GM21381 (cell line): ENCODE results near the gene ACTN2.

Source experiments
- ATAC-seq: cut with Tn5 transposase; IDR thresholded peaks from one replicate; pipeline ENCODE4 v1.9.1; 2021; ENCODE audit warnings: mild to moderate bottlenecking, moderate library complexity; ENCODE audit not compliant: unreplicated experiment

ACTN2 gene

DNA sequence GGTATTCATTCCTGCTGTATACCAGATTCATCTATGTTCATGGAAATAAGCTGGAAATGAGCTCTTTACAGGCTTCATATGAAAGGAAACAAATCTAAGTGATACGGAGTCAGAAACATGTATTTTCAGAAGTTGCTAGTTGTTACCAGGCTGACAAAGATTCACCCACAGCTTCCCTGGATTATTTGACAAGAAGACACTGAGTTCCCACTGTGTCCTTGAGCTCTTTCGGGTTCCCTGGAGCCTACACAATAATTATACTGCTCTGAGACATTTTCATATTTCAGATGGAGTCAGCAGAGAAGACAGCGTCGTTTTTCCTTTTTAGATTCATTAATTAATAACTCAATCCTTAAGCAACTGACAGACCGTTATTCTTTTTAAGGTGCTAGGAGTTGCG lies 79.5 kb downstream of the ACTN2 start:
- no peak for ATAC-seq

DNA sequence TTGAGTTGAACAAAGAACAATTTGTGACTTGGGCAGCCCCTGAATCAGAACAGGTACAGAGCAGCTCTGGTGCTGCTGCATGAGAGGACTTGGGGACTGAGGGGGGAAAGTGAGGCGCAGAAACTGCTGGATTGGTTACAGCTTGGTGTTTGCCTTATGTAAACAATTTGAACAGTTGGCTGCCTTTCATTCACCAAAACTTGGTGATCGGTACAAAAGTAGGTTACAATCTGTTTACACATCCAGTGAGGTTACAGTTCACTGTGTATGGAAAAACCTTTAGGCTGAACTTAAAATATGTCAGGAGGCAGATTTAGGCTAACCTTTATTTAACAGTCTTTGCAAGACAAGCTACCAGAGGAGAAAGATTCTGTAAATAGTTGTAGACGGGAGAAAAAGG lies 80.2 kb downstream of the ACTN2 start:
- no peak for ATAC-seq

DNA sequence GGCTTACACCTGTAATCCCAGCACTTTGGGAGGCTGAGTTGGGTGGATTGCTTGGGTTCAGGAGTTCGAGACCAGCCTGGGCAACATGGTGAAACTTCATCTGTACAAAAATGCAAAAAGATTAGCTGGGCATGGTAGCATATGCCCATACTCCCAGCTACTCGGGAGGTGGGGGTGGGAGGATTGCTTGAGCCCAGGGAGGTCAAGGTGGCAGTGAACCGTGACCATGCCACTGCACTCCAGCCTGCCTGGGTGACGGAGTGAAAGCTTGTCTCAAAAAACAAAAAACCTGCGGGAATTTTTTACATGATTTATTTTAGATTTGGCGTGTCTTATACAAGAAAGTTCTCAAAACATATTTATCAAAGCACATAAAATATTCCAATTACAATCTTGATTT lies 81.0 kb downstream of the ACTN2 start:
- no peak for ATAC-seq

DNA sequence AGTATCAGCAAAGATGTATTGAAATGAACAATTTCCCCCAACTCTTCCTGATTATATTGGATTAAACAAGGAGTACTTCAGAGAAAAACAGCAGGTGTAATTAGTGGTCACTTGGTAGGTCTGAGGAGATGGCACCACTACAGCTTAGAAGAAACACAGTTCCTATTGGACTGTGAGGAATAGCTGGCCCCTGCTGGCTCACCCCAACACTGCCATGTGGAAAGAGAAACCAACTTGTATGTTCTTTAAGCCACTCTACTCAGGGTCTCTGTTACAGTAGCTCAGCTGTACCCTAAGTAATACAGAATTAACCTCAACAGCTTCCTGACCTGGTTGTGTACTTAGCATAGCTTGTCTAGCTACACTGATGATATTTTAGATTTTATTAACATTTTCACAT lies 82.3 kb downstream of the ACTN2 start:
- ATAC-seq: no peak

GRCh38 chr1:236773919-236774318 lies 87.6 kb downstream of the ACTN2 start:
- no peak for ATAC-seq

- ATAC-seq: no peak
Observed at GRCh38 chr1:236774926-236775325, 88.6 kb downstream of the ACTN2 start.

DNA sequence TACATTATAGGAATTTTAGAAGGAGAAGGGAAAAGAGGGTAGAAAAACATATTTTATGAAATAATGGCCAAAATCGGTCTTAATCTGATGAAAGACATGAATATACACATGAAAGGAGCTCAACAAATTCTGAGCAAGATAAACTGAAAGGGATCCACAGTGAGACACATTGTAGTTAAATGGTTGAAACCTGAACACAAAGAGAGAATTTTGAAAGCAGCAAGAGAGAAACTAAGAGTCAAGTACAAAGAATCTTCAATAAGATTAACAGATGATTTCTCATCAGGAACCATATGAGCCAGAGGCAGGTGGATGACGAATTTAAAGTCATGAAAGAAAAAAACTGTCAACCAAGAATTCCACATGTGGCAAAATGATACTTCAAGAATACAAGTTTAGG lies 93.0 kb downstream of the ACTN2 start:
- ATAC-seq: no peak

DNA sequence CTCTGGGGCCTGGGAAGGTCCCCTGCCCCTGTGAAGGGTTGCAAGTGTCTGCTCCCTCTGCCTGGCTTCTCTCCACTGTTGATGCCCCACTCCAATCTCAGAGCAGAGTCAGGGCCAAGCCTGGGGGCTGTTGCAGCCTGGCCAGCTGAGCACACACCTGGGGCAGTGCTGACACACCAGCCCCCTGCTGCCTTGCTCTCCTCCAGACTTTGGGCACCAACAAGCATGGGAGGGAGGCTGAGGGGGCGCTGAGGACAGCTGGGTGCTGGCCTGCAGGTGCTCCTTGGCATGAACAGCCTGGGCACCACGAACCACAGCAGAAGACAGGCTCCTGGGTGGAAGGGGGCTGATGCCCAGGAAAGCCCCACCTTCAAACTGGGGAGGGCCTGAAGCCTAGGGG lies 99.2 kb downstream of the ACTN2 start:
- no peak for ATAC-seq

- no peak for ATAC-seq
Observed at GRCh38 chr1:236786453-236786852, 100.2 kb downstream of the ACTN2 start.

- ATAC-seq: no peak
Observed at GRCh38 chr1:236794585-236795034, 108.3 kb downstream of the ACTN2 start.

GRCh38 chr1:236795035-236795756 lies 108.9 kb downstream of the ACTN2 start, which contains the start of gene MTR:
Gene MTR (plus strand): TSS chr1:236795292. CDS start chr1:236795704, 412 bp downstream.
- peak; percentile 97 for ATAC-seq

DNA sequence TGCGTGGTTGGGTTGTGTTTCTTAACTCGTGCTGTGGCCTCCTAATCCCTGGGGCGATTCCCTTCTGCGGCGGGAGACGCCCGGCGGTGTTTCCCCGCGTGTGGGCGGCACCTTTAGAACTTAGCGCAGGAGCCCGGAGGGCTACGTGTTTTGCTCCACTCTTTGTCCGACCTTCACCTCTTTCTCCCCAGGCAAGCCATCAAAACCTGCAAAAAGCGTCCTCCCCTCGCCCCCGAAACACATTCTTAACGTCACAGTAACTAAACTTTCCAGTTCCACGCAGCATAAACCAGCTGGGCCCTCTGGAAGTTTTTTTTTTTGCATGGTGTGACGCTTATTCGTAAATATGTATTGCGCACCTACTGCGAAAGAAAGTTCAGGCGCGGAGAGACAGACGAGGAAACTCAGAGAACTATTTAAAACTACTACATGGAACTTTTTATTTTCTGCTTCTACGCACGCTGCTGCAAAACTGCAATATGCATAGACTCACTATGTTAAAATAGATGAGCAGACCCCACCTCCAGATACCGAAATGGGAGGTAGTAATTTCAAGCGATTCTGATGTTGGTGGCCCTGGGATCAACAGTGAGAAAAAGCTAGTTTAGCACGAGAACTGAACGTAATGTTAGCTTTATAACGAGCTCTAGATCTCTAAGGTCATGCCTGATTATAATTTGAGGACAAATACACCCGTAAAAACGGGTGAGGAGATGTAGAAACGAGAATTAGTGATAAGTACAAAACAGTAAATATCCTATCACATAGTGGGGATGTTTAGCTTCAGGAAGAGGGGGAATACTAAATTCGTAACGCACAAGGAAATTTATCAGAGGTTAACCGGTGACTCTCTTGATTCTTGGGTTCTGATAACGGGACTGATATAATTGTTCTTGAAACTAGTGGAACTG lies 109.7 kb downstream of the ACTN2 start:
- ATAC-seq: peak; percentile 29

DNA sequence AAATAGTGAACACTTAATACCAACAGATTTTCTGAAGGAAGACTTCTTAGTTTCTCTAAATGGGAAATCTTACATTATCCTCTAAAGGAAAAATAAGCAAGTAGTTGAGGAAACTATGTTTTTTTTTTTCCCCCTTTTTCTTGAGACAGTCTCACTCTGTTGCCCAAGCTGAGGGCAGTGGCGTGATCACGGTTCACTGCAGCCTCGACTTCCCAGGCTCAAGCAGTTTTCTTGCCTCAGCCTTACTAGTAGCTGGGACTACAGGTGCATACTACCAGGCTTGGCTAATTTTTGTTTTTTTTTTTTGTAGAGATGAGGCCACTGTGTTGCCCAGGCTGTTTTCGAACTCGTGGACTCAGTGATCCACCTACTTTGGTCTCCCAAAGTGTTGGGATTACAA lies 112.7 kb downstream of the ACTN2 start:
- no peak for ATAC-seq

DNA sequence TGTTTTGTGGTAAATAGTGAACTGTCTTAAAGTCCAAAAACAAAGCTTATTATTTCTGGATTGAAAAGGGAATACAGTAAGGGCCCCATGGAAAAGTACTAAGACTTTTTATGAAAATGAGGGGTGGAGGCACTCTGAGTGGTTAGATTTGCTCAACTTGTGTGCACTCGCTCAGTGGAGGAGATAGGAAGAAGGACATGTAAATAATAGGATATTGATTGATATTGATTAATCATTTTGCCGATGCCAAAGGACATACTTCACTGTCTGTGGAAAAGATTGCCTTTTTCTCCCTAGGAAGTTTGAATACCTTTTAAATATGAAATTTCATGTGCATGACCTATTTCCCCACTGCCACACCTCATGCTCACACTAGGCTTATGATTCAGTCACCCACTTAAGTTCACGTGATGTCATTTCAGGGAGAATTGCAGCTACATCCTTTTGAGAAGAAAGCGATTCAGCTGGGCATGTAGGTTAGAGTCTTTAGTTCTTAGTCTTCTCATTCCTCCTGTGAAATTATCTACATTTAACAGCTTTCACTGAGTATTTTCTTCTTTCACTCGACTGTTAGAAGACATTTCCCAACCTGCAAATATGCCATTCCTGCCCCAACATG lies 113.8 kb downstream of the ACTN2 start:
- no peak for ATAC-seq

- no peak for ATAC-seq
Observed at GRCh38 chr1:236800623-236801022, 114.3 kb downstream of the ACTN2 start.

DNA sequence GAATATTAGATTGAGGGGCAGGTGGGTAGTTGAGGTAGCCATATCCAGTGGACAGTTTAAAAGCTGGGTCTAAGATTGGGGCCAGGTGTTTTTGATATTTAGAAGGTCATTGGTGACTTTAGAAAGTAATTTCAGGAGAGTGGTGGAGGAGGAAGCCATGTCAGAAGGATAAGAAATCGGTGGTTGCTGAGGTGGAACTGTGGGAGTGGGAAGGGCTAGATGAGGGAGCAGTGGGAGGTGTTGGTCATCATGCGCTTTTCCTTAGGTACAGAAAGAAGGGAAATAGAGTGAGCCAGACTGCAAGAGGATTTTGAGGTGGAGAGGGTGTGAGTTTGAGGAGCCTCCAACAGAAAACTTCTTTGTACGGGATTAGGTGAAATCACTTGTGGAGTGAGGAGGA lies 116.0 kb downstream of the ACTN2 start:
- no peak for ATAC-seq

GRCh38 chr1:236806634-236807033 lies 120.3 kb downstream of the ACTN2 start:
- no peak for ATAC-seq

GRCh38 chr1:236808005-236808404 lies 121.7 kb downstream of the ACTN2 start:
- no peak for ATAC-seq

DNA sequence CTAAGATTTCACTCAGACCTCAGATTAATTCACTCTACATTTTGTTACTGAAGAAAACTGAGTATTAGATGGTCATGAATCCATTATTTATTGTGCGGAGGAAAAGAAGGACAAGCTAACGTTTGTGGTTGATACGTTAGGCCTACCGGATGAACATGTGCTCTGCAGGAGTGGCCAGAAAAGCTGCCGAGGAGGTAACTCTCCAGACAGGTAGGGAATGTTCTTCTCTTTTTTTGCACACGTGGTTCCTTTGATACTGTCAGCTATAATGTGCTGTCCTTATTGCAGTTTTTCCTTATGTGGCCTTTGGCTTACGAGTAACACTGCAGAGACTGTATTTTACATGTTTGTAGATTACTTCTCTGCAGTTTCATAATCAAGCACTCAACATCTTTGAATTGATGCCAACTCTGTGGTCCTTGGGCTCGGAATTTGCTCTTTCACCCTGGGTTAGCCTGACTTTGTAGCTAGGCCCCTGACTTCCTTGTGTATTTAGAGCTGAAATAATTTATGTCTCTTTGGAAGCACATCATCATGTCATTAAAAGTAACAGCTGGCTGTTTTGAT lies 122.3 kb downstream of the ACTN2 start:
- no peak for ATAC-seq

DNA sequence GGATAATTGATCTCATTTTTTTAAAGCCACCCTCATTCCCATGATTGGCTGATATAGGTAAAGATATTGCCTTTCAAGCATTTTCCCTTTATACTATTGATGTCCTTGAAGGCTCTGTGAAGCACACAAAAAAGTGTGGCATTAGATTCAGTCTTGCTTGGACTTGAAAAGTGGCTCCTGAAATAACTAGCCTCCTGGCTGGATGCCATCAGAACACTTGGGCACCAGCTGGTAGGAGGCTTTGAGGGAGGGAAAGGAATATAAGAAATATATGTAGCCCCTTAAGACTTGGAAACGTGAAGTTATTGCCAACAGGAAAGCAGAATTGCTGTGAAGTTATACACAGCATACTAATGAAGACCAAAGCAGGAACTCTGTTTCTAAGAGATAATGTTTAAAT lies 122.8 kb downstream of the ACTN2 start:
- no peak for ATAC-seq

- no peak for ATAC-seq
Observed at GRCh38 chr1:236810018-236810417, 123.7 kb downstream of the ACTN2 start.
